ENCODE results near the gene CCR5AS.
"Not testable (repeated sequence)": the region's sequence is repeated elsewhere in the genome, so short reads cannot be mapped to it uniquely, and the experiment has no call there.

CCR5AS gene

GRCh38 chr3:46353647-46354410 is 53.0 kb downstream of the CCR5AS start, which contains the start of gene CCR2:
Gene CCR2 (plus strand): TSS chr3:46354111. CDS start chr3:46357528, 3,417 bp downstream.
- no peak within 1 kb of the TSS for H3K4me3 ChIP-seq (ENCODE audit: low read length)
- no peak for TF ChIP-seq ZNF274 (IDR thresholded peaks at IDR 0.05; ENCODE audit: low read depth, low read length)

- H3K4me3 ChIP-seq (ENCODE audit: low read length) = no peak overlapping the region
These were observed 53.8 kb downstream of the CCR5AS start for GRCh38 chr3:46353090-46353489.

GRCh38 chr3:46351646-46352045 is 55.2 kb downstream of the CCR5AS start:
- TF ChIP-seq ZNF274 (IDR thresholded peaks at IDR 0.05; ENCODE audit: low read depth, low read length) = no peak
- no peak overlapping the region for H3K4me3 ChIP-seq (ENCODE audit: low read length)

More at GRCh38 chr3:46353090-46353489, 53.8 kb downstream of the CCR5AS start:
- no peak for TF ChIP-seq ZNF274 (IDR thresholded peaks at IDR 0.05; ENCODE audit: low read depth, low read length)

- no peak for TF ChIP-seq ZNF274 (IDR thresholded peaks at IDR 0.05; ENCODE audit: low read depth, low read length)
- H3K4me3 ChIP-seq (ENCODE audit: low read length) = peak overlapping the region; percentile 59; the same call in 1 of the 2 replicates
These were observed 56.7 kb downstream of the CCR5AS start for GRCh38 chr3:46350262-46350565.

- peak overlapping the region; percentile 59 for H3K4me3 ChIP-seq (ENCODE audit: low read length)
- TF ChIP-seq ZNF274 (IDR thresholded peaks at IDR 0.05; ENCODE audit: low read depth, low read length) = no peak
These were observed 57.2 kb downstream of the CCR5AS start for GRCh38 chr3:46349484-46350261.

- no peak for TF ChIP-seq ZNF274 (IDR thresholded peaks at IDR 0.05; ENCODE audit: low read depth, low read length)
- no peak overlapping the region; the same call in none of the 2 replicates for H3K4me3 ChIP-seq (ENCODE audit: low read length)
These were observed 57.9 kb downstream of the CCR5AS start for GRCh38 chr3:46348823-46349482.

DNA sequence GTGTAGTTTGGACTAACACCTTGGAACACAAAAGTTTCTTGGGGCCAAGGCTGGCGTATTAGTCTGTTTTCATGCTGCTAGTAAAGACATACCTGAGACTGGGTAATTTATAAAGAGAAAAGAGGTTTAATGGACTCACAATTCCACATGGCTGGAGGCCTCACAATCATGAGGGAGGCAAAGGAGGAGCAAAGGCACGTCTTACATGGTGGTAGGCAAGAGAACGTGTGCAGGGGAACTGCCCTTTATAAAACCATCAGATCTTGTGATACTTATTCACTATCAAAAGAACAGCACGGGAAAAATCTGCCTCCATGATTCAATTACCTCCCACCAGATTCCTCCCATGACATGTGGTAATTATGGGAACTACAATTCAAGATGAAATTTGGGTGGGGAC is 62.4 kb downstream of the CCR5AS start:
- TF ChIP-seq ZNF274 (IDR thresholded peaks at IDR 0.05; ENCODE audit: low read depth, low read length) = no peak
- no peak overlapping the region for H3K4me3 ChIP-seq (ENCODE audit: low read length)

GRCh38 chr3:46338840-46339239 is 68.0 kb downstream of the CCR5AS start:
- TF ChIP-seq ZNF274 (IDR thresholded peaks at IDR 0.05; ENCODE audit: low read depth, low read length) = no peak

GRCh38 chr3:46337911-46338310 is 69.0 kb downstream of the CCR5AS start:
- no peak overlapping the region for H3K4me3 ChIP-seq (ENCODE audit: low read length)
- TF ChIP-seq ZNF274 (IDR thresholded peaks at IDR 0.05; ENCODE audit: low read depth, low read length) = no peak

More at GRCh38 chr3:46338840-46339239, 68.0 kb downstream of the CCR5AS start:
- H3K4me3 ChIP-seq (ENCODE audit: low read length) = no peak overlapping the region

GRCh38 chr3:46335541-46335940 is 71.3 kb downstream of the CCR5AS start:
- H3K4me3 ChIP-seq (ENCODE audit: low read length) = no peak overlapping the region
- TF ChIP-seq ZNF274 (IDR thresholded peaks at IDR 0.05; ENCODE audit: low read depth, low read length) = no peak

DNA sequence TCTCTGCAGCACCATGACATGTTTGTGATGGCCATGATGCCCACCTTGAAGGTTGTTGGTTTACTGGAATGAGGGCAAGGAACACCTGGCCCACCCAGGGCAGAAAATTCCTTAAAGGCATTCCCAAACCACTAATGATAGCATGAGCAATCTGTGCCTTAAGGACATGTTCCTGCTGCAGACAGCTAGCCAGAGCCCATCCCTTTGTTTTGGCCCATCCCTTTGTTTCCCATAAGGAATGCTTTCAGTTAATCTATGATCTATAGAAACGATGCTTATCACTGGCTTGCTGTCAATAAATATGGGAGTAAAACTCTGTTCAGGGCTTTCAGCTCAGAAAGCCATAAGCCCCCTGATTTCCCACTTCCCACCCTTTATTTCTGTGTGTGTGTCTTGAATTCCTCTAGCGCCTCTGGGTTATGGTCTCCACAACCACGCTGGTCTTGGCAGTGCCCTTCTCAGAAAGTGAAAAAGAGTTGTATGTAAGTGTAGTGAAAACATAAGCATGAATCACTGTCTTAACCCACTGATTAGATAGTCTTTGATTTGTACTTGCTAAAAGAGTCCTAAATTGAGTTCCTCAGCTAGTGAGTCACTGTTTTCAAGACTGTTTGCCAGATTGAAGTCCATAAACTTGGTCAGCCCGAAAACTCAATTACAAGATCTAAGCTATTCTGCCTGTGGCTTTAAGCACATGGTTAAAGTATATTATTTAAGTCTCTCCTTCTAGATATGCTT is 72.0 kb downstream of the CCR5AS start:
- TF ChIP-seq ZNF274 (IDR thresholded peaks at IDR 0.05; ENCODE audit: low read depth, low read length) = no peak
- H3K4me3 ChIP-seq (ENCODE audit: low read length) = no peak overlapping the region

DNA sequence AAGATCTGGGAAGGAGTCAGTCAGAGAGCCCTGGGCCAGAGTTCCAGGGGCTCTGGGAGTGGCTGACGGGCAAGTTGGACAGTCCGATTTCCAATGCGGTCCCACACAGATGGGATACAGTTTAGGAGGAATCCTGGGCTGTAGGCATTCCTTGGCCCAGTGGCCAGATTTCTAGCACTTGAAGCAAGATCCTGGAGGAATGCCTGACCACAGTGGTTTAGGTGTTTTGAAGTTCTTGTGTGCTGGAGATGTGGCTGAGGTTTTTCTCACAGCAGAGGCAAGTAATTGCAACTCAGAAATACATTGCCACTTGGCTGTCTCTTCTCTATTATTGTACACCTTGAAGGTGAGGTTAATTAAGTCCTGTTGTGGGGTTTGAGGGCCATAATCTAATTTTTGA is 76.2 kb downstream of the CCR5AS start:
- H3K4me3 ChIP-seq (ENCODE audit: low read length) = not testable (repeated sequence)

DNA sequence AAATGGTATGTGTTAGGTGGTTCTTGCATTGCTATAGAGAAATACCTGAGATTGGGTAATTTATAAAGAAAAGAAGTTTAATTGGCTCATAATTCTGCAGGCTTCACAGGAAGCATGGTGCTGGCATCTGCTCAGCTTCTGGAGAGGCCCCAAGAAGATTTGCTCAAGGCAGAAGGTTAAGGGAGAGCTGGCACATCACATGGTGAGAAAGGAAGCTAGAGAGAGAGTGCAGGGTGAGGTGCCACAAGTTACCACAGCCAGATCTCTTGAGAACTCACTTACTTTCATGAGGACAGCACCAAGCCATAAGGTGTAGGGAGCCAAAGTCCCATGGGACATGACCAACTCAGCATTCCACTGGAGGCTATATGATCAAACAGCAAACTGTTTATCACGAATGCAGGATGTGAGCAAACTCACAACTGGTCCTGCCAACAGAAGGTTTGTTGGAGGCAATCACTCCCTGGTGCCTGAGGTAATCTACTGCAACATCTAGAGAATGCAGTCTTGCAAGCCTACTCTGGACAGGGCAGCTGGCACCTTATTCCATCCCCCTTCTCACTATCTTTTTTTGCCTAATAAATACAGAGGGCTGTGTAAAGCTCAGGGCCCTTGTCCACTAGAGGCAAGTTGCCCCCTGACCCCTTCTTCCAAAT is 81.1 kb downstream of the CCR5AS start:
- H3K4me3 ChIP-seq (ENCODE audit: low read length) = no peak overlapping the region
- TF ChIP-seq ZNF274 (IDR thresholded peaks at IDR 0.05; ENCODE audit: low read depth, low read length) = no peak
